ENCODE results near the gene ZGRF1. TPM values are rescaled to one million over a fixed set of nuclear protein-coding genes. Genes with fewer than 3 reads are reported as not detected.

Gene ZGRF1
- total and polyA plus RNA-seq, 9 of the 15 experiments (the other 6 are each of a cell fraction or from before 2014, with no cell fraction given): 8.8 to 35.2 (median 22.0) TPM

- TF ChIP-seq NR0B1 (IDR thresholded peaks at IDR 0.05; ENCODE audit: partially characterized antibody): no peak
- no peak for TF ChIP-seq ZKSCAN8 (CRISPR knock-in tag; IDR thresholded peaks at IDR 0.05)
- no peak for TF ChIP-seq ZNF324 (CRISPR knock-in tag; IDR thresholded peaks at IDR 0.05)
- no peak for TF ChIP-seq SNAPC5 (CRISPR knock-in tag; IDR thresholded peaks at IDR 0.05)
- TF ChIP-seq HMGN3 (IDR thresholded peaks at IDR 0.05; ENCODE audit: borderline replicate concordance, extremely low read depth, insufficient read length, low read depth, low read length): peak; percentile 50
- TF ChIP-seq TBL1XR1 (IDR thresholded peaks at IDR 0.05; ENCODE audit: low read length in 2 of 2): no peak
- no peak for TF ChIP-seq ZC3H8 (IDR thresholded peaks at IDR 0.05)
- TF ChIP-seq FOXA3 (CRISPR knock-in tag; conservative IDR thresholded peaks at IDR 0.05 in 1 of 2, IDR thresholded peaks at IDR 0.05 in 1 of 2): no peak
- TF ChIP-seq CTBP1 (IDR thresholded peaks at IDR 0.05; ENCODE audit: borderline replicate concordance): peak; percentile 71
Observed at GRCh38 chr4:112523764-112524505, 112.8 kb downstream of the ZGRF1 start (continued).
